Measurements from ENCODE around the gene UPP1. TPM values are rescaled to one million over a fixed set of nuclear protein-coding genes. Genes with fewer than 3 reads are reported as not detected.

The UPP1 gene
- total and polyA plus RNA-seq, 2 of the 13 experiments (the other 11 are each of a cell fraction or from before 2014, with no cell fraction given) = 5.7 to 9.8 TPM

GRCh38 chr7:48140001-48140681, 51.1 kb downstream of the UPP1 start (continued):
- TF ChIP-seq, protein P1, sequence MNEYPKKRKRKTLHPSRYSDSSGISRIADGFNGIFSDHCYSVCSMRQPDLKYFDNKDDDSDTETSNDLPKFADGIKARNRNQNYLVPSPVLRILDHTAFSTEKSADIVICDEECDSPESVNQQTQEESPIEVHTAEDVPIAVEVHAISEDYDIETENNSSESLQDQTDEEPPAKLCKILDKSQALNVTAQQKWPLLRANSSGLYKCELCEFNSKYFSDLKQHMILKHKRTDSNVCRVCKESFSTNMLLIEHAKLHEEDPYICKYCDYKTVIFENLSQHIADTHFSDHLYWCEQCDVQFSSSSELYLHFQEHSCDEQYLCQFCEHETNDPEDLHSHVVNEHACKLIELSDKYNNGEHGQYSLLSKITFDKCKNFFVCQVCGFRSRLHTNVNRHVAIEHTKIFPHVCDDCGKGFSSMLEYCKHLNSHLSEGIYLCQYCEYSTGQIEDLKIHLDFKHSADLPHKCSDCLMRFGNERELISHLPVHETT (CRISPR knock-in tag; conservative IDR thresholded peaks at IDR 0.05) = no peak; the same call in 1 of the 2 replicates
- peak; percentile 98 for TF ChIP-seq HNF4G (IDR thresholded peaks at IDR 0.05; ENCODE audit: borderline replicate concordance, low read depth, low read length)
- peak; percentile 97 for TF ChIP-seq HNF4G (CRISPR knock-in tag; IDR thresholded peaks at IDR 0.05; ENCODE audit: borderline replicate concordance, low read depth)
- 0 out of 2 replicates have a peak, but pooled peaks have one; percentile 26 for TF ChIP-seq SNAPC4 (CRISPR knock-in tag; IDR thresholded peaks at IDR 0.05)
- TF ChIP-seq ZNF776 (CRISPR knock-in tag; IDR thresholded peaks at IDR 0.05) = no peak
- no peak for TF ChIP-seq ZNF782 (CRISPR knock-in tag; IDR thresholded peaks at IDR 0.05; ENCODE audit: borderline replicate concordance)
- TF ChIP-seq ZNF710 (CRISPR knock-in tag; IDR thresholded peaks at IDR 0.05; ENCODE audit: borderline replicate concordance) = no peak; the same call in 1 of the 2 replicates
- peak; percentile 100 for TF ChIP-seq ZNF292 (CRISPR knock-in tag; IDR thresholded peaks at IDR 0.05; ENCODE audit: borderline replicate concordance, low read depth)
- peak; percentile 47; the same call in 1 of the 2 replicates for TF ChIP-seq EHMT2 (IDR thresholded peaks at IDR 0.05; ENCODE audit: borderline replicate concordance, low read depth, low read length)
- TF ChIP-seq ZNF331 (CRISPR knock-in tag; IDR thresholded peaks at IDR 0.05) = peak; percentile 86
- TF ChIP-seq, protein P2, sequence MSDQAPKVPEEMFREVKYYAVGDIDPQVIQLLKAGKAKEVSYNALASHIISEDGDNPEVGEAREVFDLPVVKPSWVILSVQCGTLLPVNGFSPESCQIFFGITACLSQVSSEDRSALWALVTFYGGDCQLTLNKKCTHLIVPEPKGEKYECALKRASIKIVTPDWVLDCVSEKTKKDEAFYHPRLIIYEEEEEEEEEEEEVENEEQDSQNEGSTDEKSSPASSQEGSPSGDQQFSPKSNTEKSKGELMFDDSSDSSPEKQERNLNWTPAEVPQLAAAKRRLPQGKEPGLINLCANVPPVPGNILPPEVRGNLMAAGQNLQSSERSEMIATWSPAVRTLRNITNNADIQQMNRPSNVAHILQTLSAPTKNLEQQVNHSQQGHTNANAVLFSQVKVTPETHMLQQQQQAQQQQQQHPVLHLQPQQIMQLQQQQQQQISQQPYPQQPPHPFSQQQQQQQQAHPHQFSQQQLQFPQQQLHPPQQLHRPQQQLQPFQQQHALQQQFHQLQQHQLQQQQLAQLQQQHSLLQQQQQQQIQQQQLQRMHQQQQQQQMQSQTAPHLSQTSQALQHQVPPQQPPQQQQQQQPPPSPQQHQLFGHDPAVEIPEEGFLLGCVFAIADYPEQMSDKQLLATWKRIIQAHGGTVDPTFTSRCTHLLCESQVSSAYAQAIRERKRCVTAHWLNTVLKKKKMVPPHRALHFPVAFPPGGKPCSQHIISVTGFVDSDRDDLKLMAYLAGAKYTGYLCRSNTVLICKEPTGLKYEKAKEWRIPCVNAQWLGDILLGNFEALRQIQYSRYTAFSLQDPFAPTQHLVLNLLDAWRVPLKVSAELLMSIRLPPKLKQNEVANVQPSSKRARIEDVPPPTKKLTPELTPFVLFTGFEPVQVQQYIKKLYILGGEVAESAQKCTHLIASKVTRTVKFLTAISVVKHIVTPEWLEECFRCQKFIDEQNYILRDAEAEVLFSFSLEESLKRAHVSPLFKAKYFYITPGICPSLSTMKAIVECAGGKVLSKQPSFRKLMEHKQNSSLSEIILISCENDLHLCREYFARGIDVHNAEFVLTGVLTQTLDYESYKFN (CRISPR knock-in tag; conservative IDR thresholded peaks at IDR 0.05) = peak; percentile 99
- TF ChIP-seq ZBTB46 (CRISPR knock-in tag; IDR thresholded peaks at IDR 0.05; ENCODE audit: borderline replicate concordance) = no peak
- peak; percentile 89 for TF ChIP-seq PHF21A (CRISPR knock-in tag; IDR thresholded peaks at IDR 0.05)

Data from HepG2 (cell line).